Loucy (cell line): Measurements from ENCODE around the gene FGFRL1.

Experiments
- H2AFZ ChIP-seq: fragments of 200-600 bp; sonication (generic); 2 replicates; pipeline ENCODE4 v1.6.0; 2016; ENCODE audit warnings: antibody characterized with exemption, mild to moderate bottlenecking, low read length, moderate library complexity
- H3F3A ChIP-seq: fragments of 200-600 bp; 2 replicates; pipeline ENCODE4 v1.6.0; 2016; ENCODE audit warnings: antibody characterized with exemption, low read depth, mild to moderate bottlenecking
- H3K27me3 ChIP-seq: fragments of 200-600 bp; sonication (generic); 2 replicates; pipeline ENCODE4 v1.6.1; 2014; ENCODE audit warnings: low read length, mild to moderate bottlenecking; ENCODE audit not compliant: insufficient read depth, poor library complexity, severe bottlenecking
- H3K36me3 ChIP-seq: fragments of 200-600 bp; sonication (generic); 2 replicates; pipeline ENCODE4 v1.6.1; 2016; ENCODE audit warnings: low read length; ENCODE audit not compliant: insufficient read depth
- H3K4me1 ChIP-seq: fragments of 200-600 bp; sonication (generic); 2 replicates; pipeline ENCODE4 v1.5.1; 2014; ENCODE audit warnings: low read length, mild to moderate bottlenecking; ENCODE audit not compliant: insufficient read depth, poor library complexity, severe bottlenecking
- H3K4me2 ChIP-seq: fragments of 200-600 bp; sonication (generic); 2 replicates; pipeline ENCODE4 v1.6.0; 2014; ENCODE audit warnings: antibody characterized with exemption, low read length, low read depth, mild to moderate bottlenecking; ENCODE audit not compliant: poor library complexity, severe bottlenecking
- H3K4me3 ChIP-seq: fragments of 200-600 bp; sonication (generic); 2 replicates; pipeline ENCODE4 v1.5.1; 2014; ENCODE audit warnings: low read length, mild to moderate bottlenecking, mixed read lengths; ENCODE audit not compliant: poor library complexity, severe bottlenecking
- H3K79me2 ChIP-seq: fragments of 200-600 bp; sonication (generic); 2 replicates; pipeline ENCODE4 v1.6.1; 2014; ENCODE audit warnings: low read length; ENCODE audit not compliant: insufficient read depth
- H3K9ac ChIP-seq: fragments of 200-600 bp; sonication (generic); 2 replicates; pipeline ENCODE4 v1.6.0; 2014; ENCODE audit warnings: mild to moderate bottlenecking, low read depth, low read length, moderate library complexity; ENCODE audit not compliant: poor library complexity, severe bottlenecking
- H3K9me2 ChIP-seq: fragments of 200-600 bp; sonication (generic); replicated peaks from 2 replicates; pipeline ENCODE4 v1.6.1; 2016; ENCODE audit warnings: low read depth, low read length, mixed read lengths
- H3K9me3 ChIP-seq: fragments of 200-600 bp; sonication (generic); 2 replicates; pipeline ENCODE4 v1.6.1; 2014; ENCODE audit warnings: mild to moderate bottlenecking, antibody characterized with exemption, low read length, low read depth; ENCODE audit not compliant: insufficient read depth
- H4K20me1 ChIP-seq: fragments of 200-600 bp; sonication (generic); 2 replicates; pipeline ENCODE4 v1.6.0; 2014; ENCODE audit warnings: antibody characterized with exemption, low read length, mild to moderate bottlenecking; ENCODE audit not compliant: insufficient read depth, poor library complexity, severe bottlenecking
- CTCF ChIP-seq: fragments of 200-600 bp; sonication (generic); conservative IDR thresholded peaks from 2 replicates; pipeline ENCODE4 v1.5.1; 2014; ENCODE audit warnings: mild to moderate bottlenecking, antibody characterized with exemption, low read length
- EZH2phosphoT487 ChIP-seq: fragments of 200-600 bp; IDR thresholded peaks from 2 replicates; pipeline ENCODE4 v1.6.1; 2018; ENCODE audit warnings: antibody characterized with exemption, mild to moderate bottlenecking, moderate library complexity, borderline replicate concordance

The FGFRL1 gene

GRCh38 chr4:1055721-1056590, 44.5 kb downstream of the FGFRL1 start:
- H3K4me2 ChIP-seq: no peak overlapping the region
- no peaks in the 10 kb centered on the region; the same call in 1 of the 2 replicates for H3K9me3 ChIP-seq
- H3K27me3 ChIP-seq: no peaks in the 10 kb centered on the region
- no peaks in the 10 kb centered on the region for H3K79me2 ChIP-seq
- H3K4me3 ChIP-seq: no peak overlapping the region
- H3K4me1 ChIP-seq: no peaks in the 10 kb centered on the region
- TF ChIP-seq CTCF (no peak), EZH2phosphoT487 (no peak)
- H3K9me2 ChIP-seq: no peaks in the 10 kb centered on the region
- H4K20me1 ChIP-seq: no peaks in the 10 kb centered on the region
- H3K9ac ChIP-seq: no peak overlapping the region
- H3F3A ChIP-seq: no peaks in the 10 kb centered on the region
- H3K36me3 ChIP-seq: no peaks in the 10 kb centered on the region
- H2AFZ ChIP-seq: no peak overlapping the region

DNA sequence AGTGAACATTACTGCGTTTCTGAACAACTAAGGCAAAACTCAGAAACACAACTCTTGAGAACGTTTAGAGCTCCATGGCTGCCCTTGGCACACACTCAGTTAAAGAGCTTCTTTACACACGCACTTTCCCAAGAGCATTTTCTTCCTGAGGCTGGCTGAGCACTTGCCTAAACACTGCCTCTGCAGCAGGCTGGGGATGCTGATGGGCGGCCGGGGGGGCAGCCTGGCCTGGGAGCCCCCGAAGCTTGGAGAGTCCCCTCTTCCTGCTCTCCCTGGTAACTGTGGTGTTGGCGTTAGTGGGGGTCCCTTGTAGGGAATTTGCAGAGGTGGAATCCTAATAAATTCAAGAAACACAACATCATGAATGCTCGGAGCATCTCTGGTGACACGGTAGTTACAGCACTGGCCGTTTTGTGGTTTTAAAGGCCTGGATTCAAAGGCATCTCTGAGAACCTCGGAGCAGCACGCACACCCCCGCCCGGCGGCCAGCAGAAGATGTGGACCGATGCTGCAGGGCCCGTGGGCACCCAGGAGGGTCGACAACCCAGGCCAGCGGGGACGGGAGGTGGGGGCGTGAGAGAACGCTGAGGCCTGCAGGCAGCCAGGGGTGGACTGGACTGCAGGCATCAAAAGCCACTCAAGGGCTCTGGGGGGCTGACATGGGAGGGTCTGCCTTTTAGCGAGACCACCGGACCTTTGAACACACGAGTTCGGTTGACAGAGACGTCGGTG, 45.4 kb downstream of the FGFRL1 start:
- Histone ChIP-seq H3K4me2 (no peak overlapping the region), H3K9me2 (no peaks in the 10 kb centered on the region), H3K27me3 (no peaks in the 10 kb centered on the region), H2AFZ (no peak overlapping the region), H3K9ac (no peak overlapping the region), H3F3A (no peaks in the 10 kb centered on the region), H3K4me1 (no peaks in the 10 kb centered on the region), H4K20me1 (no peaks in the 10 kb centered on the region), H3K36me3 (no peaks in the 10 kb centered on the region), H3K4me3 (no peak overlapping the region), H3K79me2 (no peaks in the 10 kb centered on the region), H3K9me3 (no peaks in the 10 kb centered on the region; the same call in 1 of the 2 replicates)
- no peak for TF ChIP-seq CTCF
- no peak for TF ChIP-seq EZH2phosphoT487

GRCh38 chr4:1057403-1057745, 45.9 kb downstream of the FGFRL1 start:
- H3K79me2 ChIP-seq: no peaks in the 10 kb centered on the region
- H2AFZ ChIP-seq: no peak overlapping the region
- no peak overlapping the region for H3K4me3 ChIP-seq
- no peaks in the 10 kb centered on the region for H4K20me1 ChIP-seq
- no peaks in the 10 kb centered on the region for H3K9me2 ChIP-seq
- no peaks in the 10 kb centered on the region for H3K27me3 ChIP-seq
- no peaks in the 10 kb centered on the region for H3F3A ChIP-seq
- no peak for TF ChIP-seq CTCF
- no peak for TF ChIP-seq EZH2phosphoT487
- H3K9me3 ChIP-seq: no peaks in the 10 kb centered on the region; the same call in 1 of the 2 replicates
- no peak overlapping the region for H3K4me2 ChIP-seq
- no peak overlapping the region for H3K9ac ChIP-seq
- H3K36me3 ChIP-seq: no peaks in the 10 kb centered on the region
- H3K4me1 ChIP-seq: no peaks in the 10 kb centered on the region
